ENCODE measurements around the gene BGLAP.

- TF ChIP-seq, protein P1, sequence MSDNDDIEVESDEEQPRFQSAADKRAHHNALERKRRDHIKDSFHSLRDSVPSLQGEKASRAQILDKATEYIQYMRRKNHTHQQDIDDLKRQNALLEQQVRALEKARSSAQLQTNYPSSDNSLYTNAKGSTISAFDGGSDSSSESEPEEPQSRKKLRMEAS (CRISPR knock-in tag; IDR thresholded peaks at IDR 0.05): no peak
- TF ChIP-seq AR (CRISPR knock-in tag; IDR thresholded peaks at IDR 0.05) (no peak), NFE2L1 (CRISPR knock-in tag; IDR thresholded peaks at IDR 0.05) (no peak), ZBTB21 (CRISPR knock-in tag; IDR thresholded peaks at IDR 0.05; ENCODE audit: borderline replicate concordance) (no peak), ZNF121 (CRISPR knock-in tag; IDR thresholded peaks at IDR 0.05) (no peak), SMAD3 (CRISPR knock-in tag; IDR thresholded peaks at IDR 0.05; ENCODE audit: borderline replicate concordance) (no peak), NFYB (CRISPR knock-in tag; conservative IDR thresholded peaks at IDR 0.05; ENCODE audit: low read depth) (no peak)
- TF ChIP-seq, protein P2, sequence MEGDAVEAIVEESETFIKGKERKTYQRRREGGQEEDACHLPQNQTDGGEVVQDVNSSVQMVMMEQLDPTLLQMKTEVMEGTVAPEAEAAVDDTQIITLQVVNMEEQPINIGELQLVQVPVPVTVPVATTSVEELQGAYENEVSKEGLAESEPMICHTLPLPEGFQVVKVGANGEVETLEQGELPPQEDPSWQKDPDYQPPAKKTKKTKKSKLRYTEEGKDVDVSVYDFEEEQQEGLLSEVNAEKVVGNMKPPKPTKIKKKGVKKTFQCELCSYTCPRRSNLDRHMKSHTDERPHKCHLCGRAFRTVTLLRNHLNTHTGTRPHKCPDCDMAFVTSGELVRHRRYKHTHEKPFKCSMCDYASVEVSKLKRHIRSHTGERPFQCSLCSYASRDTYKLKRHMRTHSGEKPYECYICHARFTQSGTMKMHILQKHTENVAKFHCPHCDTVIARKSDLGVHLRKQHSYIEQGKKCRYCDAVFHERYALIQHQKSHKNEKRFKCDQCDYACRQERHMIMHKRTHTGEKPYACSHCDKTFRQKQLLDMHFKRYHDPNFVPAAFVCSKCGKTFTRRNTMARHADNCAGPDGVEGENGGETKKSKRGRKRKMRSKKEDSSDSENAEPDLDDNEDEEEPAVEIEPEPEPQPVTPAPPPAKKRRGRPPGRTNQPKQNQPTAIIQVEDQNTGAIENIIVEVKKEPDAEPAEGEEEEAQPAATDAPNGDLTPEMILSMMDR (IDR thresholded peaks at IDR 0.05): no peak
- TF ChIP-seq, protein P3, sequence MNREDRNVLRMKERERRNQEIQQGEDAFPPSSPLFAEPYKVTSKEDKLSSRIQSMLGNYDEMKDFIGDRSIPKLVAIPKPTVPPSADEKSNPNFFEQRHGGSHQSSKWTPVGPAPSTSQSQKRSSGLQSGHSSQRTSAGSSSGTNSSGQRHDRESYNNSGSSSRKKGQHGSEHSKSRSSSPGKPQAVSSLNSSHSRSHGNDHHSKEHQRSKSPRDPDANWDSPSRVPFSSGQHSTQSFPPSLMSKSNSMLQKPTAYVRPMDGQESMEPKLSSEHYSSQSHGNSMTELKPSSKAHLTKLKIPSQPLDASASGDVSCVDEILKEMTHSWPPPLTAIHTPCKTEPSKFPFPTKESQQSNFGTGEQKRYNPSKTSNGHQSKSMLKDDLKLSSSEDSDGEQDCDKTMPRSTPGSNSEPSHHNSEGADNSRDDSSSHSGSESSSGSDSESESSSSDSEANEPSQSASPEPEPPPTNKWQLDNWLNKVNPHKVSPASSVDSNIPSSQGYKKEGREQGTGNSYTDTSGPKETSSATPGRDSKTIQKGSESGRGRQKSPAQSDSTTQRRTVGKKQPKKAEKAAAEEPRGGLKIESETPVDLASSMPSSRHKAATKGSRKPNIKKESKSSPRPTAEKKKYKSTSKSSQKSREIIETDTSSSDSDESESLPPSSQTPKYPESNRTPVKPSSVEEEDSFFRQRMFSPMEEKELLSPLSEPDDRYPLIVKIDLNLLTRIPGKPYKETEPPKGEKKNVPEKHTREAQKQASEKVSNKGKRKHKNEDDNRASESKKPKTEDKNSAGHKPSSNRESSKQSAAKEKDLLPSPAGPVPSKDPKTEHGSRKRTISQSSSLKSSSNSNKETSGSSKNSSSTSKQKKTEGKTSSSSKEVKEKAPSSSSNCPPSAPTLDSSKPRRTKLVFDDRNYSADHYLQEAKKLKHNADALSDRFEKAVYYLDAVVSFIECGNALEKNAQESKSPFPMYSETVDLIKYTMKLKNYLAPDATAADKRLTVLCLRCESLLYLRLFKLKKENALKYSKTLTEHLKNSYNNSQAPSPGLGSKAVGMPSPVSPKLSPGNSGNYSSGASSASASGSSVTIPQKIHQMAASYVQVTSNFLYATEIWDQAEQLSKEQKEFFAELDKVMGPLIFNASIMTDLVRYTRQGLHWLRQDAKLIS (CRISPR knock-in tag; IDR thresholded peaks at IDR 0.05; ENCODE audit: borderline replicate concordance): no peak
Observed at GRCh38 chr1:156214024-156214748, 27.8 kb upstream of the BGLAP start.

All from WTC11 (cell line).